Fibroblast of lung (primary cell): ENCODE measurements around the gene SHISA9. TPM values are rescaled to one million over a fixed set of nuclear protein-coding genes. Genes with fewer than 3 reads are reported as not detected.

Experiments used
- DNase-seq, 2 donors: peaks; one replicate each; pipeline versions ENCODE4 v3.0.0 to v3.0.0-alpha.2; 2010; ENCODE audit warnings: low read depth in 2 of 2
- H2AFZ ChIP-seq: 2 replicates; pipeline ENCODE4 v1.5.1; 2012; ENCODE audit warnings: low read length, control low read depth, inconsistent platforms
- H3K27ac ChIP-seq: 2 replicates; pipeline ENCODE4 v1.5.1; 2011; ENCODE audit warnings: low read length, control low read depth; ENCODE audit not compliant: insufficient read depth
- H3K27me3 ChIP-seq: 2 replicates; pipeline ENCODE4 v1.5.1; 2011; ENCODE audit warnings: mild to moderate bottlenecking, low read length; ENCODE audit not compliant: control insufficient read depth, insufficient read depth
- H3K36me3 ChIP-seq: 2 replicates; pipeline ENCODE4 v1.5.1; 2011; ENCODE audit warnings: low read length; ENCODE audit not compliant: control insufficient read depth, insufficient read depth
- H3K4me1 ChIP-seq: 2 replicates; pipeline ENCODE4 v1.5.1; 2011; ENCODE audit warnings: low read length; ENCODE audit not compliant: control insufficient read depth, insufficient read depth; ENCODE audit errors: extremely low read depth
- H3K4me2 ChIP-seq: 2 replicates; pipeline ENCODE4 v1.5.1; 2011; ENCODE audit warnings: low read length, control low read depth; ENCODE audit not compliant: insufficient read depth; ENCODE audit errors: extremely low read depth
- H3K4me3 ChIP-seq, 4 experiments: fragments of 200-600 bp in 1 of 4; sonication (generic) in 1 of 4; replicated peaks in 1 of 4; 2 replicates each; pipeline ENCODE4 v1.5.1; 2011 to 2016; ENCODE audit warnings: low read length in 4 of 4, low read depth in 3 of 4, mild to moderate bottlenecking in 3 of 4, control low read depth in 2 of 4, inconsistent platforms in 1 of 4, mixed read lengths in 1 of 4; ENCODE audit not compliant: insufficient read depth in 1 of 4; ENCODE audit errors: control extremely low read depth in 1 of 4
- H3K79me2 ChIP-seq: 2 replicates; pipeline ENCODE4 v1.5.1; 2012; ENCODE audit warnings: mild to moderate bottlenecking, low read length, inconsistent platforms; ENCODE audit not compliant: control insufficient read depth, insufficient read depth
- H3K9ac ChIP-seq: 2 replicates; pipeline ENCODE4 v1.5.1; 2011; ENCODE audit warnings: mild to moderate bottlenecking, low read length, control low read depth; ENCODE audit not compliant: insufficient read depth
- H3K9me3 ChIP-seq: 2 replicates; pipeline ENCODE4 v1.5.1; 2012; ENCODE audit warnings: low read depth, low read length; ENCODE audit not compliant: control insufficient read depth, insufficient read depth
- H4K20me1 ChIP-seq: 2 replicates; pipeline ENCODE4 v1.5.1; 2011; ENCODE audit warnings: low read length; ENCODE audit not compliant: control insufficient read depth, insufficient read depth; ENCODE audit errors: extremely low read depth
- EZH2 ChIP-seq: IDR thresholded peaks from 2 replicates; pipeline ENCODE4 v1.5.1; 2012; ENCODE audit warnings: low read length, control low read depth, mild to moderate bottlenecking; ENCODE audit errors: missing control alignments
- polyA plus RNA-seq, 2 donors: library from polyadenylated mRNA; depleted of rRNA in 1 of 2; stranded (reverse) in 1 of 2; unstranded in 1 of 2; fragments of >200 nt; gene quantifications; 2 replicates each; pipeline ENCODE4 v1.2.1, GENCODE V29; 2011 to 2012; ENCODE audit warnings: missing spikeins in 1 of 2
- total RNA-seq: library from RNA; depleted of rRNA; stranded (reverse); fragments of >200 nt; gene quantifications from 2 replicates; pipeline ENCODE4 v1.2.1, GENCODE V29; 2014
- TF ChIP-seq, protein P1 (sequence below), 2 donors: IDR thresholded peaks in 1 of 2; conservative IDR thresholded peaks in 1 of 2; 1 replicate in 1 of 2; 2 replicates in 1 of 2; pipeline ENCODE4 v1.5.1; 2011 to 2012; ENCODE audit warnings: low read length in 2 of 2, control low read depth in 1 of 2, inconsistent platforms in 1 of 2, low read depth in 1 of 2, mild to moderate bottlenecking in 1 of 2

The SHISA9 gene
- total and polyA plus RNA-seq, 2 donors (not counting 1 experiment from before 2014, with no cell fraction given), result not detected

DNA sequence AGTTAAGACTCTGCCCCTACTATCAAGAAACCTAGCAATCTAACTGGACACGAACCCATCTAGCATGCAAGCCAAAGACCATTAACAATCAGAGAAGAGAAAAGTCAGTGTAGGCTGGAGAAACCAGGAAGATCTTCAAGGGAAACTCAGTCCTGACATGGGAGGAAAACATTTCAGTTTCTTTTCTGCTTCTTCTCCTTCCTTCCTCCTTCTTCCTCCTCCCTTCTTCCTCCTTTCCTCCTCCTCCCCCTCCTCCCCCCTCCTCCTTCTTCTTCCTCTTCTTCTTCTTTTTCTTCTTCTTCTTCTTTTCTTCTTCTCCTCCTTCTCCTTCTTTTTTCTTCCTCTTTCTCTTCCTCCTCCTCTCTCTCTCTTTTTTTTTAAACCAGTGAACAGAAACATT lies 29.6 kb upstream of the SHISA9 start:
- no peak overlapping the region for H3K4me2 ChIP-seq
- H3K4me3 ChIP-seq, result no peak overlapping the region
- H3K36me3 ChIP-seq, result no peaks in the 10 kb centered on the region
- no peak overlapping the region for H3K9ac ChIP-seq
- H3K27ac ChIP-seq, result no peak overlapping the region
- no peaks in the 10 kb centered on the region for H3K9me3 ChIP-seq
- TF ChIP-seq, protein P1, sequence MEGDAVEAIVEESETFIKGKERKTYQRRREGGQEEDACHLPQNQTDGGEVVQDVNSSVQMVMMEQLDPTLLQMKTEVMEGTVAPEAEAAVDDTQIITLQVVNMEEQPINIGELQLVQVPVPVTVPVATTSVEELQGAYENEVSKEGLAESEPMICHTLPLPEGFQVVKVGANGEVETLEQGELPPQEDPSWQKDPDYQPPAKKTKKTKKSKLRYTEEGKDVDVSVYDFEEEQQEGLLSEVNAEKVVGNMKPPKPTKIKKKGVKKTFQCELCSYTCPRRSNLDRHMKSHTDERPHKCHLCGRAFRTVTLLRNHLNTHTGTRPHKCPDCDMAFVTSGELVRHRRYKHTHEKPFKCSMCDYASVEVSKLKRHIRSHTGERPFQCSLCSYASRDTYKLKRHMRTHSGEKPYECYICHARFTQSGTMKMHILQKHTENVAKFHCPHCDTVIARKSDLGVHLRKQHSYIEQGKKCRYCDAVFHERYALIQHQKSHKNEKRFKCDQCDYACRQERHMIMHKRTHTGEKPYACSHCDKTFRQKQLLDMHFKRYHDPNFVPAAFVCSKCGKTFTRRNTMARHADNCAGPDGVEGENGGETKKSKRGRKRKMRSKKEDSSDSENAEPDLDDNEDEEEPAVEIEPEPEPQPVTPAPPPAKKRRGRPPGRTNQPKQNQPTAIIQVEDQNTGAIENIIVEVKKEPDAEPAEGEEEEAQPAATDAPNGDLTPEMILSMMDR (conservative IDR thresholded peaks at IDR 0.05 in 1 of 2, IDR thresholded peaks at IDR 0.05 in 1 of 2; ENCODE audit: low read depth in 1 of 2, low read length in 2 of 2), result no peak
- TF ChIP-seq EZH2, result no peak
- no peaks in the 10 kb centered on the region for H3K79me2 ChIP-seq
- H3K4me1 ChIP-seq, result no peaks in the 10 kb centered on the region
- H2AFZ ChIP-seq, result no peak overlapping the region
- no peak for DNase-seq
- no peaks in the 10 kb centered on the region for H3K27me3 ChIP-seq
- H4K20me1 ChIP-seq, result no peaks in the 10 kb centered on the region

DNA sequence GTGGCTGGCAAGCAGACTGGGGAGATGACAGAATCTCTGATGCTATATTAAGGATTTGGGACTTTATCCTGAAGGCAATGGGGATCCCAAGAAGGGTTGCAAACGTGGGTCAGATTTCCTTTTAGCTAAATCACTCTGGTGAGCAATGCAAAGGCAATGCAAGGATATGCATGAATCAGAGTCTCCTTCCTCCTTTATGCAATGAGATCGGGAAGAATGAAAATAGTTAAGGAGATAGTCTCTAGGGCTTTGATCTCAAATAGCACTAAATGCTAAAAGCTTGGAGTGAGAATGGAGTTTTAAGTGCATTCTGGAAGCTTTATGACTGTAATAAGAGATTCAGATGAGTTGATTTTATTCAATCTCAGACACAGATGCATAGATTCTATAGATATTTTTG lies 27.2 kb upstream of the SHISA9 start:
- H3K36me3 ChIP-seq, result no peaks in the 10 kb centered on the region
- H4K20me1 ChIP-seq, result no peaks in the 10 kb centered on the region
- DNase-seq, result peak in 1 of 2 donors; percentile 43
- H3K4me1 ChIP-seq, result no peaks in the 10 kb centered on the region
- no peak overlapping the region for H2AFZ ChIP-seq
- H3K27ac ChIP-seq, result no peak overlapping the region
- H3K4me2 ChIP-seq, result no peak overlapping the region
- no peak overlapping the region for H3K4me3 ChIP-seq
- TF ChIP-seq, protein P1 (conservative IDR thresholded peaks at IDR 0.05 in 1 of 2, IDR thresholded peaks at IDR 0.05 in 1 of 2; ENCODE audit: low read depth in 1 of 2, low read length in 2 of 2), result no peak
- no peak for TF ChIP-seq EZH2
- H3K9me3 ChIP-seq, result no peaks in the 10 kb centered on the region
- no peaks in the 10 kb centered on the region for H3K27me3 ChIP-seq
- no peaks in the 10 kb centered on the region for H3K79me2 ChIP-seq
- H3K9ac ChIP-seq, result no peak overlapping the region

DNA sequence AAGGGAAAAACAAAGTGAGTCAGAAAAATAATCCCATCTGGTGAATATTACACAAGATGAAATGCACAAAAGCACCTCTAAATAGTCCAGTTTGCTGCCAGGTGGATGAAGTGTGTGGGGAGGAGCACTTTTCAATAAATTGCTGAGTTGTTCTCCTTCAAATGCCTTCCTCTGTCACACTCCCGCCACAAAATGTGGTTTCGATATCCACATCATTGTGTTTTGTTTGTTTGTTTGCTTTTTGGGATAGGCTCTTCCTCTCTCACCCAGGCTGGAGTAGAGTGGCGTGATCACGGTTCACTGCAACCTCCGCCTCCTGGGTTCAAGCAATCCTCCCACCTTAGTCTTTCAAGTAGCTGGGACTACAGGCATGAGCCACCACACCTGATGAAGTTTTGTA lies 24.6 kb upstream of the SHISA9 start:
- H3K4me2 ChIP-seq, result no peak overlapping the region
- no peak for DNase-seq
- no peak for TF ChIP-seq EZH2
- TF ChIP-seq, protein P1 (conservative IDR thresholded peaks at IDR 0.05 in 1 of 2, IDR thresholded peaks at IDR 0.05 in 1 of 2; ENCODE audit: low read depth in 1 of 2, low read length in 2 of 2), result no peak

More for the DNA sequence above, 24.6 kb upstream of the SHISA9 start:
- Histone ChIP-seq H3K27ac (no peak overlapping the region), H3K79me2 (no peaks in the 10 kb centered on the region), H3K36me3 (no peaks in the 10 kb centered on the region), H2AFZ (no peak overlapping the region), H3K4me3 (no peak overlapping the region), H3K27me3 (no peaks in the 10 kb centered on the region), H3K9me3 (no peaks in the 10 kb centered on the region), H3K4me1 (no peaks in the 10 kb centered on the region), H4K20me1 (no peaks in the 10 kb centered on the region), H3K9ac (no peak overlapping the region)
